Neural progenitor cell (in vitro differentiated cells): Measurements from ENCODE around the gene PARD3B. TPM values are rescaled to one million over a fixed set of nuclear protein-coding genes. Genes with fewer than 3 reads are reported as not detected.

ENCODE experiments used
- DNase-seq: peaks from one replicate; pipeline ENCODE4 v3.0.0-alpha.2; 2016; ENCODE audit warnings: low spot score
- H2AFZ ChIP-seq: fragments of 200-600 bp; sonication (generic); replicated peaks from 2 replicates; pipeline ENCODE4 v1.6.1; 2016; ENCODE audit warnings: antibody characterized with exemption
- H3F3A ChIP-seq: fragments of 200-600 bp; sonication (generic); 2 replicates; pipeline ENCODE4 v1.6.1; 2016; ENCODE audit warnings: antibody characterized with exemption, low read depth
- H3K27ac ChIP-seq: fragments of 200-600 bp; sonication (generic); 2 replicates; pipeline ENCODE4 v1.5.1; 2016; ENCODE audit warnings: mild to moderate bottlenecking
- H3K27me3 ChIP-seq: fragments of 200-600 bp; sonication (generic); 2 replicates; pipeline ENCODE4 v1.6.1; 2016; ENCODE audit warnings: mild to moderate bottlenecking, moderate library complexity
- H3K36me3 ChIP-seq: fragments of 200-600 bp; sonication (generic); 2 replicates; pipeline ENCODE4 v1.5.1; 2016
- H3K4me1 ChIP-seq: fragments of 200-600 bp; sonication (generic); 2 replicates; pipeline ENCODE4 v1.6.1; 2016; ENCODE audit warnings: mixed run types
- H3K4me2 ChIP-seq: fragments of 200-600 bp; sonication (generic); 2 replicates; pipeline ENCODE4 v1.6.1; 2016
- H3K4me3 ChIP-seq: fragments of 200-600 bp; sonication (generic); 2 replicates; pipeline ENCODE4 v1.5.1; 2016
- H3K79me2 ChIP-seq: fragments of 200-600 bp; sonication (generic); 2 replicates; pipeline ENCODE4 v1.6.1; 2016; ENCODE audit warnings: low read depth
- H3K9ac ChIP-seq: fragments of 200-600 bp; sonication (generic); 2 replicates; pipeline ENCODE4 v1.6.1; 2016
- H3K9me3 ChIP-seq: fragments of 200-600 bp; sonication (generic); 2 replicates; pipeline ENCODE4 v1.5.1; 2016; ENCODE audit warnings: low read depth
- H4K20me1 ChIP-seq: fragments of 200-600 bp; sonication (generic); 2 replicates; pipeline ENCODE4 v1.6.1; 2016; ENCODE audit warnings: low read depth
- H3K27ac Mint-ChIP-seq: 3 replicates; pipeline ENCODE4 v1.8.0; 2021; ENCODE audit warnings: mixed read lengths
- H3K27me3 Mint-ChIP-seq: 2 replicates; pipeline ENCODE4 v1.8.0; 2022; ENCODE audit warnings: low read depth, mild to moderate bottlenecking, inconsistent platforms, moderate library complexity, mixed read lengths; ENCODE audit not compliant: insufficient read depth
- H3K36me3 Mint-ChIP-seq: 3 replicates; pipeline ENCODE4 v1.8.0; 2021; ENCODE audit warnings: mixed read lengths
- H3K4me1 Mint-ChIP-seq: 3 replicates; pipeline ENCODE4 v1.8.0; 2021; ENCODE audit warnings: mixed read lengths
- H3K4me3 Mint-ChIP-seq: 3 replicates; pipeline ENCODE4 v1.8.0; 2021; ENCODE audit warnings: mild to moderate bottlenecking, moderate library complexity, mixed read lengths
- H3K9me3 Mint-ChIP-seq: 3 replicates; pipeline ENCODE4 v1.8.0; 2020; ENCODE audit warnings: mixed read lengths
- EZH2 ChIP-seq: fragments of 200-600 bp; sonication (generic); IDR thresholded peaks from 2 replicates; pipeline ENCODE4 v1.6.1; 2017; ENCODE audit warnings: antibody characterized with exemption, mild to moderate bottlenecking, moderate library complexity
- EZH2phosphoT487 ChIP-seq: fragments of 200-600 bp; sonication (generic); IDR thresholded peaks from 2 replicates; pipeline ENCODE4 v1.6.1; 2017; ENCODE audit warnings: antibody characterized with exemption
- total RNA-seq: library from RNA; depleted of rRNA; stranded (reverse); fragments of >200 nt; gene quantifications from 2 replicates; pipeline ENCODE4 v1.2.3, GENCODE V29; 2015; ENCODE audit warnings: low replicate concordance
- TF ChIP-seq, protein P1 (sequence below): fragments of 200-600 bp; sonication (generic); IDR thresholded peaks from 2 replicates; pipeline ENCODE4 v1.5.1; 2017; ENCODE audit warnings: antibody characterized with exemption, mild to moderate bottlenecking

PARD3B gene
- total RNA-seq, 1 donor from 2014 or later, result 8.4 TPM

DNA sequence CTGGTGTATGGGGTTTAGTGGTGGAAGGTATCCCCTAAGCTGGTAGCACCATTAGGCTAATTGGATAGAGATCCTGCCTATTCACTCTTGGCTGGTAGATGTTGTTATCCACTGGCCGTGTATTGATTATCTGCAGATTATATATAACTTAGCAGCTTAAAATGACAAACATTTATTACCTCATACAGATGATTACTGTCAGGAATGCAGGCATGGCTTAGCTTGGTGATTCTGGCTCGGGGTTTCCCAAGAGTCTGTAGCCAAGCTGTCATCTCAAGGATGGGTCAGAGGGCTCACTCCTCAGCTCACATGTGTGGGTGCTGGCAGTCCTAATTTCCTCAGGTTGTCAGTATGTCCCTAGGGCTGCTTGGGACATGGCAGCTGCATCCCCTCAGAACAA, 465.8 kb downstream of the PARD3B start:
- Histone ChIP-seq H3K4me2 (no peak overlapping the region), H3K79me2 (no peaks in the 10 kb centered on the region), H3K4me3 (no peak overlapping the region), H3K4me1 (no peaks in the 10 kb centered on the region), H4K20me1 (no peaks in the 10 kb centered on the region), H3F3A (no peaks in the 10 kb centered on the region), H3K9ac (no peak overlapping the region), H3K9me3 (no peaks in the 10 kb centered on the region), H3K36me3 (no peaks in the 10 kb centered on the region), H2AFZ (no peak overlapping the region), H3K27me3 (no peaks in the 10 kb centered on the region), H3K27ac (no peak overlapping the region)
- Mint-ChIP-seq H3K9me3 (peaks cover 14% of the 10 kb centered on the region), H3K4me3 (no peak overlapping the region), H3K36me3 (peaks cover 9% of the 10 kb centered on the region), H3K4me1 (peaks cover 10% of the 10 kb centered on the region), H3K27ac (no peak overlapping the region), H3K27me3 (no peaks in the 10 kb centered on the region)
- TF ChIP-seq EZH2phosphoT487 (no peak), EZH2 (no peak)
- TF ChIP-seq, protein P1, sequence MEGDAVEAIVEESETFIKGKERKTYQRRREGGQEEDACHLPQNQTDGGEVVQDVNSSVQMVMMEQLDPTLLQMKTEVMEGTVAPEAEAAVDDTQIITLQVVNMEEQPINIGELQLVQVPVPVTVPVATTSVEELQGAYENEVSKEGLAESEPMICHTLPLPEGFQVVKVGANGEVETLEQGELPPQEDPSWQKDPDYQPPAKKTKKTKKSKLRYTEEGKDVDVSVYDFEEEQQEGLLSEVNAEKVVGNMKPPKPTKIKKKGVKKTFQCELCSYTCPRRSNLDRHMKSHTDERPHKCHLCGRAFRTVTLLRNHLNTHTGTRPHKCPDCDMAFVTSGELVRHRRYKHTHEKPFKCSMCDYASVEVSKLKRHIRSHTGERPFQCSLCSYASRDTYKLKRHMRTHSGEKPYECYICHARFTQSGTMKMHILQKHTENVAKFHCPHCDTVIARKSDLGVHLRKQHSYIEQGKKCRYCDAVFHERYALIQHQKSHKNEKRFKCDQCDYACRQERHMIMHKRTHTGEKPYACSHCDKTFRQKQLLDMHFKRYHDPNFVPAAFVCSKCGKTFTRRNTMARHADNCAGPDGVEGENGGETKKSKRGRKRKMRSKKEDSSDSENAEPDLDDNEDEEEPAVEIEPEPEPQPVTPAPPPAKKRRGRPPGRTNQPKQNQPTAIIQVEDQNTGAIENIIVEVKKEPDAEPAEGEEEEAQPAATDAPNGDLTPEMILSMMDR, result no peak
- no peak for DNase-seq

DNA sequence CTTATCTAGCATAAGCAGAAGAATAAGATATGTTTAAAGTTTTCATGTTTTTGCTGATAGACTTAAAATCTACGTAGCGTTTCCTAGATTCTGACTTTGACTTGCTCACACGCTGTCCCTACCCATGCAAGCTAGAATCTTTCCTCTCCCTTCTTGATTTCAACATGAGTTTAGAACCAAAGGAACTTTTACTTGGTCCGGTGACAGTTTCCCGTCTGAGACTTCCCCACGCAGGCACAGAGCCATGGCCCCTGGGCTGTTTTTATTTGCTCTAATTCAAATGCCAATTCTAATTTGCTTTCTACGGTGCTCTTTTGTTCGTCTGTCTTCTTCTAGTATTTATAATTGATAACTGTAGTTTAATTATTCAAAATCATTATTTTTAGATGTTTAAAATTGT, 467.7 kb downstream of the PARD3B start:
- no peaks in the 10 kb centered on the region for H3K9me3 ChIP-seq
- no peaks in the 10 kb centered on the region for H3F3A ChIP-seq
- no peaks in the 10 kb centered on the region for H3K79me2 ChIP-seq
- no peaks in the 10 kb centered on the region for H3K4me1 ChIP-seq
- H3K4me2 ChIP-seq, result no peak overlapping the region
- H4K20me1 ChIP-seq, result no peaks in the 10 kb centered on the region
- no peak overlapping the region for H3K4me3 ChIP-seq
- H3K36me3 ChIP-seq, result no peaks in the 10 kb centered on the region
- no peak for DNase-seq
- Mint-ChIP-seq H3K27ac (no peak overlapping the region), H3K27me3 (no peaks in the 10 kb centered on the region), H3K9me3 (no peaks in the 10 kb centered on the region), H3K36me3 (peaks cover 2% of the 10 kb centered on the region), H3K4me3 (no peak overlapping the region), H3K4me1 (peaks cover 13% of the 10 kb centered on the region)
- no peak overlapping the region for H3K27ac ChIP-seq
- no peaks in the 10 kb centered on the region for H3K27me3 ChIP-seq
- no peak overlapping the region for H3K9ac ChIP-seq
- TF ChIP-seq, protein P1, result no peak
- no peak for TF ChIP-seq EZH2
- H2AFZ ChIP-seq, result no peak overlapping the region

DNA sequence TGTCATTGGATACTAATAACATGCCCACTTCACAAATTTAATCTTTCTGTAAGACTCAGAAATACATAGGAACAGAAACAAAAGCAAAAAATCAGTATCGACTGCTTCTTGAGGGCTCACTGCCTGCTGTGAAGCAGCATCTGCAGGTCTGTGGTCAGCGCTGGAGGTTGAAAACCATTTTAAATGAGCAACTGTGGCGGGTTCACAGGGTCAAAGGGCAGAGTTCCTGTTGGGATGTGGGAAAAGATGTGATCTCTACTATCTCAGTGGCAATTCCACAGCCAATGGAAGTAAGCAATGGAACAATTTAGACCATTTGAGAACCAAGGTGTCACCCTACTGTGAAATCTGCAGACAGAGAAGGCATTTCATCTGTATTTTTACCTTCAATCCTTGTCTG, 468.3 kb downstream of the PARD3B start:
- H3K27ac Mint-ChIP-seq, result no peak overlapping the region
- no peak for DNase-seq

More for the DNA sequence above, 468.3 kb downstream of the PARD3B start:
- Mint-ChIP-seq H3K9me3 (no peaks in the 10 kb centered on the region), H3K4me3 (no peak overlapping the region), H3K27me3 (no peaks in the 10 kb centered on the region), H3K36me3 (no peaks in the 10 kb centered on the region), H3K4me1 (peaks cover 13% of the 10 kb centered on the region)
- Histone ChIP-seq H3K27me3 (no peaks in the 10 kb centered on the region), H3F3A (no peaks in the 10 kb centered on the region), H3K79me2 (no peaks in the 10 kb centered on the region), H2AFZ (no peak overlapping the region), H4K20me1 (no peaks in the 10 kb centered on the region), H3K4me3 (no peak overlapping the region), H3K9ac (no peak overlapping the region), H3K36me3 (no peaks in the 10 kb centered on the region), H3K27ac (no peak overlapping the region), H3K9me3 (no peaks in the 10 kb centered on the region), H3K4me2 (no peak overlapping the region), H3K4me1 (no peaks in the 10 kb centered on the region)
- TF ChIP-seq, protein P1, result no peak
- TF ChIP-seq EZH2phosphoT487 (no peak), EZH2 (no peak)
